ENCODE results near the gene TXNDC2. TPM values are rescaled to one million over a fixed set of nuclear protein-coding genes. Genes with fewer than 3 reads are reported as not detected.

TXNDC2 gene
- total and polyA plus RNA-seq, 2 of the 4 experiments (the other 2 are of a cell fraction) = 0.18 TPM; not detected in 1

DNA sequence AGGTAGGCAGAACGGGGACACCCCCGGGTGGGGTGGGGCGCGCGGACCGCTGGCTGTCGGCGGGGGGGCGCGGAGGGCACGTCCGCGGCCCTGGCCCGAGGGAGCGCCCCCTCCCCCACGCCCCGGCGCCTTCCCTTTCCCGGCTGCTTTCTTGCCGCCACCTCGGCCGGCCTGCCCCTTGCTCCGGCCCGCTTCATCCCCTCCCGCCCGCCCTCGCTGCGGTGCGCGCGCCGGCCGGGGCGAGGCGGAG, 28.5 kb downstream of the TXNDC2 start:
- Histone ChIP-seq H2BK5ac (ENCODE audit: low read depth, low read length, poor library complexity, severe bottlenecking) (peak overlapping the region; percentile 98), H3K9me1 (ENCODE audit: insufficient read depth, low read length) (peaks cover 9% of the 10 kb centered on the region), H2AK9ac (replicated peaks; ENCODE audit: low read depth, low read length, poor library complexity) (peak overlapping the region; percentile 94), H2AK5ac (ENCODE audit: low read depth, low read length) (peak overlapping the region; percentile 89), H3K18ac (ENCODE audit: low read depth, low read length) (peak overlapping the region; percentile 40; the same call in 1 of the 2 replicates), H3K9ac (ENCODE audit: low read depth, low read length) (peak overlapping the region; percentile 89), H3K56ac (ENCODE audit: extremely low read depth, insufficient read depth, low read length) (peak overlapping the region; percentile 88), H3K4me1 (ENCODE audit: control insufficient read depth, insufficient read depth, low read length) (peaks cover 2% of the 10 kb centered on the region; the same call in 1 of the 2 replicates), H3K4me3 (ENCODE audit: insufficient read depth, low read depth, low read length) (peak overlapping the region; percentile 87), H3K23ac (ENCODE audit: low read depth, low read length) (peak overlapping the region; percentile 86; the same call in 1 of the 2 replicates), H4K5ac (ENCODE audit: low read depth, low read length) (peak overlapping the region; percentile 66; the same call in 1 of the 2 replicates), H2AFZ (replicated peaks; ENCODE audit: low read length, poor library complexity) (peak overlapping the region; percentile 99), H3K14ac (replicated peaks; ENCODE audit: low read depth, low read length) (peak overlapping the region; percentile 93; the same call in 1 of the 2 replicates), H4K91ac (ENCODE audit: insufficient read depth, low read depth, low read length) (peak overlapping the region; percentile 90; the same call in 1 of the 2 replicates), H2BK120ac (ENCODE audit: low read depth, low read length) (peak overlapping the region; percentile 72; the same call in 1 of the 2 replicates), H3K27ac (ENCODE audit: insufficient read depth, low read length) (peak overlapping the region; percentile 95), H2BK20ac (ENCODE audit: low read depth, low read length) (no peak overlapping the region), H3K27me3 (ENCODE audit: control insufficient read depth, insufficient read depth, low read length) (no peaks in the 10 kb centered on the region), H3K4ac (ENCODE audit: low read depth, low read length) (peak overlapping the region; percentile 88), H3K79me1 (ENCODE audit: low read depth in 1 of 2, low read length in 2 of 2) (peaks cover 0 to 17% of the 10 kb centered on the region in 2 experiments; a peak in 2 of 4 replicates), H4K8ac (ENCODE audit: low read depth in 2 of 2, low read length in 2 of 2) (peak overlapping the region; percentile 78; a peak in 3 of 4 replicates), H3K9me3 (ENCODE audit: control insufficient read depth, insufficient read depth, low read length) (no peaks in the 10 kb centered on the region), H4K20me1 (ENCODE audit: insufficient read depth, low read length) (peaks cover 48% of the 10 kb centered on the region), H3K4me2 (ENCODE audit: low read depth, low read length) (no peak overlapping the region), H2BK15ac (ENCODE audit: low read depth, low read length) (no peak overlapping the region), H3K36me3 (ENCODE audit: control insufficient read depth, insufficient read depth, low read length) (no peaks in the 10 kb centered on the region)
- WGBS, 2 experiments (ENCODE audit: extremely low coverage in 2 of 2, insufficient read length in 1 of 2) = 0% methylated on average over 1 of the region's 35 CpGs; no CpG with 5 or more reads in 1 of the 2 experiments
- intact Hi-C loops (cut with micrococcal nuclease) = loop anchor here (10.0 kb wide), 1 partner anchor 339 kb away; no protein-coding TSS in a partner anchor
- in situ Hi-C loops (cut with MboI; ENCODE audit: low sequenced_read_pairs) = no loop called here
- POLR2A ChIA-PET (ENCODE audit: unreplicated experiment) = no interaction called here
- no TSS peak for BruUV-seq (replicated peaks)
- DNase-seq (no peak), ATAC-seq (ENCODE audit: low read depth) (no peak)
- TF ChIP-seq RAD21 (IDR thresholded peaks at IDR 0.05; ENCODE audit: low read length) = no peak
- TF ChIP-seq, protein P1, sequence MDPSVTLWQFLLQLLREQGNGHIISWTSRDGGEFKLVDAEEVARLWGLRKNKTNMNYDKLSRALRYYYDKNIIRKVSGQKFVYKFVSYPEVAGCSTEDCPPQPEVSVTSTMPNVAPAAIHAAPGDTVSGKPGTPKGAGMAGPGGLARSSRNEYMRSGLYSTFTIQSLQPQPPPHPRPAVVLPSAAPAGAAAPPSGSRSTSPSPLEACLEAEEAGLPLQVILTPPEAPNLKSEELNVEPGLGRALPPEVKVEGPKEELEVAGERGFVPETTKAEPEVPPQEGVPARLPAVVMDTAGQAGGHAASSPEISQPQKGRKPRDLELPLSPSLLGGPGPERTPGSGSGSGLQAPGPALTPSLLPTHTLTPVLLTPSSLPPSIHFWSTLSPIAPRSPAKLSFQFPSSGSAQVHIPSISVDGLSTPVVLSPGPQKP (IDR thresholded peaks at IDR 0.05; ENCODE audit: borderline replicate concordance, low read depth, low read length) = no peak
- TF ChIP-seq CHD1 (IDR thresholded peaks at IDR 0.05; ENCODE audit: low read depth, low read length) = no peak
- no peak for TF ChIP-seq POLR2A (IDR thresholded peaks at IDR 0.05; ENCODE audit: low read depth, low read length)
- TF ChIP-seq MAZ (IDR thresholded peaks at IDR 0.05; ENCODE audit: borderline replicate concordance, low read depth, low read length) = no peak
- no peak for TF ChIP-seq RCOR1 (IDR thresholded peaks at IDR 0.05; ENCODE audit: insufficient replicate concordance, low read length)
- no peak for TF ChIP-seq MXI1 (IDR thresholded peaks at IDR 0.05; ENCODE audit: borderline replicate concordance, low read depth, low read length)
- TF ChIP-seq RFX5 (IDR thresholded peaks at IDR 0.05; ENCODE audit: low read depth, low read length) = no peak
- TF ChIP-seq, protein P2, sequence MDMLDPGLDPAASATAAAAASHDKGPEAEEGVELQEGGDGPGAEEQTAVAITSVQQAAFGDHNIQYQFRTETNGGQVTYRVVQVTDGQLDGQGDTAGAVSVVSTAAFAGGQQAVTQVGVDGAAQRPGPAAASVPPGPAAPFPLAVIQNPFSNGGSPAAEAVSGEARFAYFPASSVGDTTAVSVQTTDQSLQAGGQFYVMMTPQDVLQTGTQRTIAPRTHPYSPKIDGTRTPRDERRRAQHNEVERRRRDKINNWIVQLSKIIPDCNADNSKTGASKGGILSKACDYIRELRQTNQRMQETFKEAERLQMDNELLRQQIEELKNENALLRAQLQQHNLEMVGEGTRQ (IDR thresholded peaks at IDR 0.05; ENCODE audit: low read depth, low read length) = no peak
- TF ChIP-seq SMC3 (IDR thresholded peaks at IDR 0.05; ENCODE audit: low read depth, low read length) = no peak
- TF ChIP-seq NFE2L2 (IDR thresholded peaks at IDR 0.05; ENCODE audit: low read depth, low read length) = no peak
- TF ChIP-seq BHLHE40 (IDR thresholded peaks at IDR 0.05; ENCODE audit: low read depth, low read length) = no peak
- TF ChIP-seq CEBPB (IDR thresholded peaks at IDR 0.05; ENCODE audit: low read depth, low read length) = no peak
- TF ChIP-seq, protein P3, sequence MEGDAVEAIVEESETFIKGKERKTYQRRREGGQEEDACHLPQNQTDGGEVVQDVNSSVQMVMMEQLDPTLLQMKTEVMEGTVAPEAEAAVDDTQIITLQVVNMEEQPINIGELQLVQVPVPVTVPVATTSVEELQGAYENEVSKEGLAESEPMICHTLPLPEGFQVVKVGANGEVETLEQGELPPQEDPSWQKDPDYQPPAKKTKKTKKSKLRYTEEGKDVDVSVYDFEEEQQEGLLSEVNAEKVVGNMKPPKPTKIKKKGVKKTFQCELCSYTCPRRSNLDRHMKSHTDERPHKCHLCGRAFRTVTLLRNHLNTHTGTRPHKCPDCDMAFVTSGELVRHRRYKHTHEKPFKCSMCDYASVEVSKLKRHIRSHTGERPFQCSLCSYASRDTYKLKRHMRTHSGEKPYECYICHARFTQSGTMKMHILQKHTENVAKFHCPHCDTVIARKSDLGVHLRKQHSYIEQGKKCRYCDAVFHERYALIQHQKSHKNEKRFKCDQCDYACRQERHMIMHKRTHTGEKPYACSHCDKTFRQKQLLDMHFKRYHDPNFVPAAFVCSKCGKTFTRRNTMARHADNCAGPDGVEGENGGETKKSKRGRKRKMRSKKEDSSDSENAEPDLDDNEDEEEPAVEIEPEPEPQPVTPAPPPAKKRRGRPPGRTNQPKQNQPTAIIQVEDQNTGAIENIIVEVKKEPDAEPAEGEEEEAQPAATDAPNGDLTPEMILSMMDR (conservative IDR thresholded peaks at IDR 0.05; ENCODE audit: low read depth, low read length) = no peak
- no peak for TF ChIP-seq MAFK (IDR thresholded peaks at IDR 0.05; ENCODE audit: low read depth, low read length)
- no peak for TF ChIP-seq FOS (IDR thresholded peaks at IDR 0.05; ENCODE audit: low read depth, low read length)
- CTCF ChIA-PET = no interaction called here
- dilution Hi-C loops (cut with HindIII; ENCODE audit: low sequenced_read_pairs, unreplicated experiment) = no loop called here
